Activated CD8-positive, alpha-beta memory T cell treated with anti-CD3 and anti-CD28 coated beads, Interleukin-2, amount 50 U/mL, for 24 hours (primary cell): ENCODE data around the gene ZC3H11A.
"Not testable (repeated sequence)": the region's sequence is repeated elsewhere in the genome, so short reads cannot be mapped to it uniquely, and the experiment has no call there.

Experiments used
- DNase-seq: peaks from one replicate; pipeline ENCODE4 v3.0.0-alpha.2; 2020; ENCODE audit errors: extremely low read depth

The ZC3H11A gene

DNA sequence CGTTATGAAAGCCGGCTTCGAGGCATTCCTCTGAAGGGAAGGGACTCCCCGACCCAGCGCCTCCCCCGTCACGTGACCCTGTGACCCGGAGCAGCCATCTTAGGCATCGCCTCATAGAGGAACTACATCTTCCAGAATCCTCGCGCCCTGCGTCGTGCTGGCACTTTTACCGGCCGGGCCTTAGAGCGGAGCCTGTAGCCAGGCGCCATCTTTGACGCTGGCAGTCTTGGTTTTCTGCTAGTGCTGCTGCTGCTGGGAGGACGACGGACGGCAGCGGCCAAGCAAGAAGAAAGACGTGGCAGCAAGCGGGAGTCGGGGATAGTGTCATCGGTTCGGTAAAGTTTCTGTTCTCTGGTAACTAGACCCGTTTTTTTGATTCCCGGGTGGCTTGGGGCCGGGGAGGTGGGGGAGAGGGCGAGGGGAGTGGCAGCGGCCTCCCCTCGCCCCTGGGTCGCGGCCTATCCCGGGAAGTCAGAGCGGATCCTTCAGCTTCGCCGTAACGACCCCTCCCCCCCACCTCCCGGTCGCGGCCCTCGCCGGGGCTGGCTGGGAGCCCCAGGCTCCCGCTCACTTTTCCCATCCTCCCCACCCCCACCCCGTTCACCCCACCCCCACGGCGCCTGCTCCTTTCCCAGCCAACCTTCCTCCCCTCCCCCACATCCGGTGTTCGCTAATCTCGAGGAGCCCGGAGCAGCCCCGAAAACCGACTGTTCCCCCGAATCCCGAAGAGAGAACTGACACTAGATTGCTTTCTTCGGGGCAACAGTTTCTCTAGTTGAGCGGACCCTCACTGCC, at the start of gene ZC3H11A, which contains the start of gene ZBED6:
TSS of gene ZC3H11A (plus strand) at position 183 of the 795 bp plus-strand sequence. CDS start 21,448 bp downstream, outside the sequence.
TSS of gene ZBED6 (plus strand) at position 183 of the 795 bp plus-strand sequence. CDS start 1,900 bp downstream, outside the sequence.
- peak; percentile 97 for DNase-seq

DNA sequence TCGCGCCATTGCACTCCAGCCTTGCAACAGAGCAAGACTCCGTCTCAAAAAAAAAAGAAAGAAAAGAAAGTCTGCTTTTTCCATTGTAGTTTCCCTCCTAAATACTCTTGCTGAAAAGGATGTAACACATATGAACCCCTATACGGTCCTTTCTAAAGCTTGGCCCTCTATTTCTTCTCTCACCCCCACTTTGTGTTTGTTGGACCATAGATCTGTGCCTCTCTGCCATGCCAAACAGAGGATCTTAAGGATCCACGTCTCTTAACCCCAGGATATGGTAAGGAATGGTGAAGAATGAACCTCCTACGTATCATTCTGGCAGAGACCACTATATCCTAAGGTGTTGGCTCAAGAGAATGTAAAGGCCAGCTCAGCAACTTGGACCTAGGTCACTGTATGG, 49.1 kb upstream of the ZC3H11A start:
- DNase-seq, result no peak

DNA sequence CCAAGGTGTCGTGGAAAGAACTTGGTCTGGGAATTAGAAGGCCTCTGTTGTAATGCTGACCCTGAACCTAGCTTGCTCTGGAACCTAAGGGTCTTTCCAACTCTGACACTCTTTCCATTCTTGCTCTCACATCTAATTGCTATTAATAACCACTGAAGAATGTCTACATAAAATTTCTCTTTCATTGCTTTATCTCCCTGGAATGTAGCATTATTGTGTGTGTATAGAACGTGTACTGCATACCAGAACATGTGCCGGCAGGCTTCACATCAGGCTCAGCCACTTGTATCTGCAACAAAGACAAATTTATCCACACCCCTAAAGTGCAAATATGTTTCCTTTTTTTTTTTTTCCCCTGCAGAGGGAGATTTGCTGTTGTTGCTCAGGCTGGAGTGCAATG, 44.4 kb upstream of the ZC3H11A start:
- no peak for DNase-seq

DNA sequence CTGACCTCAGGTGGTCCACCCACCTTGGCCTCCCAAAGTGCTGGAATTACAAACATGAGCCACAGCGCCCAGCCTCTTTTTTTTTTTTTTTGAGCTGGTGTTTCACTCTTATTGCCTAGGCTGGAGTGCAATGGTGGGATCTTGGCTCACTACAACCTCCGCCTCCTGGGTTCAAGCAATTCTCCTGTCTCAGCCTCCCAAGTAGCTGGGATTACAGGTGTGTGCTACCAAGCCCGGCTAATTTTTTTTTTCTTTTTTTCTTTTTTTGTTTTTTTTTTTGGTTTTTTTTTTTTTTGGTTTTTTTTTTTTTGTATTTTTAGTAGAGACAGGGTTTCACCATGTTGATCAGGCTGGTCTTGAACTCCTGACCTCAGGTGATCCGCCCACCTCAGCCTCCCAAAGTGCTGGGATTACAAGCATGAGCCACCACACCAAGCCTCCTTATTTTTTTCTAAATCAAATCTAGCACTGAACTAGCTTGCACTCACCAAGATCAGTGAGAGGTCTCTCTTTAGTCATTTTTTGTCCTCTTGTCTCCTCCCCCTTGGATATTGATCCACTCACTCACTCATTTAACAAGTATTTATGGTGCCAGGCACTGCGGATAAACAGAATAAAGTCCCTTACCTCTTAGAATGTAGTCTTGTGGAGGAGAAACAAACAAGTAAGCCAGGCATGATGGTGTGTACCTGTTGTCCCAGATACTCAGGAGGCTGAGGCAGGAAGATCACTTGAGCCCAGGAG, 43.6 kb upstream of the ZC3H11A start:
- not testable (repeated sequence) for DNase-seq

DNA sequence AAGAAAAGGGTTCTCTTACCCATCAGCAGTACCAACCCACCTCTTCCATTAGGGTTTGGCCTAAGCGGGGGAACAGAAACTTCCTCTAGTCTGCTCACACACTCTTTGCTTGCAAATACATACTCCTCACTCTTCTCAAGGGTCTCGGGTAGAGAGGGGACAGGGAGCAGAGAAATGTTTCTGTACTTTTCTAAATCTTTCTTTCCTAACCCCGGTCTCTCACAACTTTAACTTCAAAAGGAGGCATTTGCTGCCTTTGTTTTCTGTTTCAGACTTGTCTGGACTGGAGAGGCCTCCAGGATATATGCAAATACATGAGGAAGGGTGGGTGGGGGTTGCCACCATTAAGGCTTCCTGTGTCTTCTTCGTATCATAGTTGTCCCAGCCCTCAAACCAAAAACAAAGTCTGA, 41.0 kb upstream of the ZC3H11A start:
- DNase-seq, result no peak

DNA sequence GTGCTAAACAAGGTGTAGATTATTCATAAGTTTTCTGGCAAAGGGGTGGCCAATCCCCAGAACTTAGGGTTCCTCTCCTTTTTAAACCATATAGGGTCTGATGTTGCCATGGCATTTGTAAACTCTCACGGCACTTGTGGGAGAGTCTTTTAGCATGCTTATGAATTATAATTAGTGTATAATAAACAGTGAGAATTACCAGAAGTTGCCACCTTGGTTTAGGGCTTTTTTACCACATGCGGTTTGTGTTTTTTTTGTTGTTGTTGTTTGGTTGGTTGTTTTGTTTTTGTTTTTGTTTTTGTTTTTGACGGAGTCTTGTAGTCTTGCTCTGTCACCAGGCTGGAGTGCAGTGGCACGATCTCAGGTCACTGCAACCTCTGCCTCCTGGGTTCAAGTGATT, 39.4 kb upstream of the ZC3H11A start:
- DNase-seq, result no peak

DNA sequence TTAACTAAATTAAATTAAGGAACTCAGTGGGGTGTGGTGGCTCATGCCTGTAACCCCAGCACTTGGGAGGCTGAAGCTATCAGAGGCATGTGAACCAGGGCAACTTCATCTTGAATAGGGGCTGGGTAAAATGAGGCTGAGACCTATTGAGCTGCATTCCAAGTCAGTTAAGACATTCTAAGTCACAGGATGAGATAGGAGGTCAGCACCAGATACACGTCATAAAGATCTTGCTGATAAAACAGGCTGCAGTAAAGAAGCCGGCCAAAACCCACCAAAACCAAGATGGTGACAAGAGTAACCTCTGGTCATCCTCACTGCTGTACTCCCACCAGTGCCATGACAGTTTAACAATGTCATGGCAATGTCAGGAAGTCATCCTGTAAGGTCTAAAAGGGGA, 36.7 kb upstream of the ZC3H11A start:
- not testable (repeated sequence) for DNase-seq

DNA sequence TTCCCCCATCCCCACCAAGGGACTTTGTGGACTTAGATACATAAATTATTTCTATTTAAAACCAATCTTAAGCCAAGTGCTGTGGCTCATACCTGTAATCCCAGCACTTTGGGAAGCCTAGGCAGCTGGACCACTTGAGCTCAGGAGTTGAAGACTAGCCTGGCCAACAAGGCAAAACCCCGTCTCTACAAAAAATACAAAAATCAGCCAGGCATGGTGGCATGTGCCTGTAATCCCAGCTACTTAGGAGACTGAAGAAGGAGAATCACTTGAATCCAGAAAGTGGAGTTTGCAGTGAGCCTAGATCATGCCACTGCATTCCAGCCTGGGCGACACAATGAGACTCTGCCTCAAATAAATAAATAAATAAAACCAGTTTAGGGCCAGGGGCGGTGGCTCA, 34.9 kb upstream of the ZC3H11A start:
- no peak for DNase-seq

DNA sequence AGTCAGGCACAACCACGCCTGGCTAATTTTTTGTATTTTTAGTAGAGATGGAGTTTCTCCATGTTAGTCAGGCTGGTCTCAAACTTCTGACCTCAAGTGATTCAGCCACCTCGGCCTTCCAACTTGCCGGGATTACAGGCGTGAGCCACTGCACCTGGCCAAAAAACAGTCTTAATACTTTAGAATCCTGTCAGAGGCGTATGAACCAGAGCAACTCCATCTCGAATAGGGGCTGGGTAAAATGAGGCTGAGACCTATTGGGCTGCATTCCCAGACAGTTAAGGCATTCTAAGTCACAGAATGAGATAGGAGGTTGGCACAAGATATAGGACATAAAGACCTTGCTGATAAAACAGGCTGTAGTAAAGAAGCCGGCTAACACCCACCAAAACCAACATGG, 33.5 kb upstream of the ZC3H11A start:
- DNase-seq, result not testable (repeated sequence)

DNA sequence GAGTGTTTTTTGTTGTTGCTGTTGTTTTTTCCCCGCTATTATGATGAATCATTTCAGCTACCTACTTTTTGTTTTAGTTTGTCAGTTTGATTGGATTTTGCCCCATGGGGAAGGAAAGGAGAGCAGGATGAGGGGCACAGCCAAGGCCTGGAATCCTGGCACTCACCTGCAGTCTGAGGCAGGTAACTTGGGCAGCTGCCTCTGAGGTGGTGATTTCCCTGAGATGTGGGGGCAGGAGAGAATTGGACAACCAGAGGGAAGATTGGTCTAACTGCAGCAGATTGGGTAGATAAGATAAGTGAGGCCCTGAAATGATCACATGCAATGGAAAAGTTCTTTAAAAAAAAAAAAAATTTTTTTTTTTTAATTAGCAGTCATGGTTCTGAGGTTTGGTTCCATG, 31.9 kb upstream of the ZC3H11A start:
- DNase-seq, result no peak

DNA sequence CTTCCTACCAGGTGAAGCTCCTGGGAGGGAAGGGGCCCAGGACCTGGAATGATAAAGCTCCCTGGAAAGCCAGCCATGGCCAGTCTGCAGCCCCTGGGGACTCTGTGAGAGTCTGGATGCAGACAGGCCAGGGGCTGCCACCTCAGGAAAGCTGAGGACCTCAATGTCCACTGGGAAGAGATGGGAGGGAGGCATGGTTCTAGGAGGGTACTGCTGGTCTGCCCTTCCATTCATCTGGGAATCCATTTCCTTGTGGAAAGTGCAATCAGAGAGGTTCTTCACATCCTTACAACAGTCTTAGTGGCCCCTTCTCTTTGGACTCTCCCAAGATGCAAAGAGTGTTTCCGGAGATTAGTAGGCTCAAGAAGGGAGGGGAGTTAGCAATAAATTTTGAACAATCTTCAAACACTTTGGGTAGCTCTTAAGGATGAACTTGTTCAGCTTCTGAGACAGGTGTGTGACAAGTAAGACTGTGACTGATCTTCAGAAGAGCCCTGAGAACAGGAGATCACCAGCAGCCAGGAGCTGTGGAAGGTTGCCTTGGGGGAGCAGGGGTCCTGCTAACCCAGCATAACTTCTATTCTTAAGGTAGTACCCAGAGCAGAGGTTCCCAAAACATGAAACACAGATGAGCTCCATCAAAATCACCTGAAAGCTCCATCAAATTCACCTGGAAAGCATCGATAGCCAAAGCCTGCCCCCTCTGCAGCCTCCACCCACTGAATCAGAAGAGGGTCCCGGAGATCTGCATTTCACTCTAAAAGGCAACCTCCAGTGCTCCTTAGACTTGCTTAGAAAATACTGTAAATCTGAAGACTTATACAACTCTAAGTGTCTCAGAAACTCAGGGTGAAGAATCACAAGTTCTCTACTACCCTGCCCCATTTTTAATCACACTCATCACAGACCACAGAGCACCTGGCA, 31.1 kb upstream of the ZC3H11A start:
- no peak for DNase-seq

DNA sequence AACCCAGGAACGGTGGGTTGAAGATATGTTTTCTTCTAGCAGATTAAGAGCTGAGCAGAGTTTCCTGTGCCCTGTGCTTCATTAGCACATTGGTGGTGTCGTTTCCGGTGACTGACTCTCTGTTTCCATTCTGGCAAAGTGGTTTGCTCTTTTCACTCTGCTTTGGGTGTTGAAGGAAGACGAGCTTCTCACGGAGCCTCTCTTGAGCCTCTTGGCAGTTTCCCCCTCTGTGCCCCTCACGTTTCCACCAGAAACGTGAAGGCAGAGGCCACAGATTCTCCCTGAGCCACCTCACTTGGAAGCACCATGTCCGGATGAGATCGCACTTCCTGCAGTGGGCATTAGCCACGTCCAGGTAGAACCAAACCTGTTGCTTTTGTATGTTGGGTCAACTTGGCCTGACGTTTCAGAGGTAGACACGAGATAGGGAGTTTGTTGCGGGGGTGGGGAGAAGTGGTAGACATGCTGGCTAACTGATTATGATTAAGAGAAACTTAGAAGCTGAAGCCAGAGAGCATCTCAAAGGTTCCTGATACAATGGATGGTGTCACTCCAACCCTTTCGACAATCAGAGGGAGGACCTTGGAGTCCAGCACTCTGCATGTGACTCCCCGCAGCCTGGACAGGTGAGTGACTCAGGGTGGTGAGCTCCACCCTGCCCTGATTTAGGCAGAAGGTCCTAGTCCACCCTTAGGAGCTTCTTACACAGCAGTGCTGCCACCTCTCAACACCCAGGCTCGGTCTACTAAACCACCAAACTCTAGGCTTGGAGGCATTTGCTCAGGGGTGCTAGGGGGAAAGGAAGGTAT, 30.2 kb upstream of the ZC3H11A start, which contains the start of gene LAX1:
TSS of gene LAX1 (plus strand) at position 155 of the 809 bp plus-strand sequence. CDS start at position 538, 383 bp downstream.
- DNase-seq, result peak; percentile 70

DNA sequence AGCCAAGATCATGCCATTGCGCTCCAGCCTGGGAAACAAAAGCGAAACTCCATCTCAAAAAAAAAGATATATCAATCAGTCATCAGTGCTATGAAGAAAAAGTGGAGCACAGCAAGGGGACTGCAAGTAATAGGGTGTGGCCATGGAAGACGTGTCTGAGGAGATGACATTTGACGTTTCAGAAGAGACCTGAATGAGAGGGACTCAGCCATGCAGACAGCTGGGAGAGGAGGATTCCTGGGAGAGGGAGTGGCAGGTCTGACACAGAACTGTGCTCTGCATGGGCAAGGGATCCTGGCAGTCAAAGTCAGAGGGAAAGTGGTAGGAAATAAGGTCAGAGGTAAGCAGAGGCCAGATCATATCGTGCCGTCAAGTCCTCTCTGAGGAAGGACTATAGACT, 27.2 kb upstream of the ZC3H11A start:
- DNase-seq, result no peak

DNA sequence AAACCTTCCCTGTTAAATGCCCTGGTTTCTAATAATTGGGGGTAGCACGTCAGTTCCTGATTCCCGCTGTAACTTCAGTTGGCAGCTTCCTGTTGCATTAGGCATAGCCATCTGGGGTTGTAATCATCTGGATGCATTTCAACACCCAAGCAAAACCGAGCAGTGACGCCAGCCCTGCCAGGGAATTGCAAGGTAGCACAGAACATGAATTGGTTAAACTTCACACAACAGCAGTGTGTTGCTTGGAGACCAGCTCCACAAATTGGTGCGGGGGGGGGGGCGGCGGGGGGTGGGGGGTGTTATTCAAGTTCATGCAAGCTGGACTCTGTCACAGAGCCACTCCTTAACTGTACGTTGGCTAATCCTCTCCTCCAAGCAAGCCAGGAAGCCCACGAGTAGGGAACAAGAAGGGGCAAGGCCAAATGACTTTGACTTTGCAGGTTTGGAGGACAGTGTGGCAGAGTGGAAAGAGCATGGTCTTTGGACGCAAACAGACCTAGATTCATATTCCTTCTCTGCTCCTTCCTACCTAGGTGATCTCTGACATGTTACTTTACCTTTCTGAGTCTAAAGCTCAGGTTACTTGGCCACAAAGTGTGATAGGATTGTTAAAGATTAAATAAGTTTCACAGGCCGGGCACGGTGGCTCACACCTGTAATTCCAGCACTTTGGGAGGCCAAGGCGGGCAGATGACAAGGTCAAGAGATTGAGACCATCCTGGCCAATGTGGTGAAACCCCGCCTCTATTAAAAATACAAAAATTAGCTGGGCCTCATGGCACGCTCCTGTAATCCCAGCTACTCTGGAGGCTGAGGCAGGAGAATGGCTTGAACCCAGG, 25.7 kb upstream of the ZC3H11A start:
- DNase-seq, result no peak

DNA sequence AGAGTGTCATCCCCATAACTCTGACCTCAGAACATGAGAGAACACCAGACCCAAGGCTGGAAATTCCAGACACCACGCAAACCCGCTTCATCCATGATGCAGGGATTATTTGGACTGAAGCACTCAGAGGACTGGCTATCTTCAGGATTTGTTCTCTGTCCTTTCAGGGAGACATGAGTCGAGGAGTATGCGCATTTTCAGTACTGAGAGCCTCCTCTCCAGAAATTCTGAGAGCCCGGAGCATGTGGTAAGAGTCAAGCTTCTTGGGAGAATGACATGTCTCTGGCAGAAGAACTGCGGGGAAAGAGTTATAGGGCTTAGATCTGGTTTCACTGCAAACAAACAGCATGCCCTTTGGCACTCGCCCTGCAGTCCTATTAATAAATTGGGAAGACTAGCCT, 23.5 kb upstream of the ZC3H11A start:
- no peak for DNase-seq

DNA sequence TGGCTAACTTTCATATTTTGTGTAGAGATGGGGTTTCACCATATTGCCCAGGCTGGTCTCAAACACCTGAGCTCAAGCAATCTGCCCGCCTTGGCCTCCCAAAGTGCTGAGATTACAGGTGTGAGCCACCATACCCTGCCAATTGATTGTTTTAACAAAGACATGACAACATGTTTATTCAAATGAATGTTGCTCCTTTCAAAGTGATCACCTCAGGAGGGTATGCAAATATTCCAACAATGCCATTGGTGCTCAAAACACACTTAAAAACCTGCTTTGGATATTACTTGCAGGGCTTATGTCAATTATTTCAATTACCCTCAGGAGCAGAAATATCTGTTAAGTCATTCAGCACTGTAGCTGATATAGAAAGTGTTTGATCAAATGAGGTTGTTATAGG, 22.6 kb upstream of the ZC3H11A start:
- DNase-seq, result no peak

DNA sequence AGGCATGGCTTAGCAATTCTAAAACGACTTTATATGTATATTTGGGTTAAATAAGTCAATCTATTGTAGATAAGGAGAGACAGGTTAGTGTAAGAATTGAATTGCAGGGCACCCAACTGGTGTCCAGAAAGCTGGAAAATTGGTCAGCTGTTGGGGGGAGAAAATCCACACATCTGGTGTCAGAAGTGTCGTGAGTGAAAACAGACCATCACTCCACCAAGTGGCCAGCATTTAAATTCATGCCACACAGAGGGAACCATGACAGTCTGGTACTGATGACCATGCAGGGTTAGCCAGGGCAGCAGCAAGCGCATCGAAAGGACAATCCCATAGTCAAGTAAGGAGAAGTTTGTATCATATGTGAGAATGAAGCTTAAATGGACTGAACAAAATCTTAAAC, 18.8 kb upstream of the ZC3H11A start:
- no peak for DNase-seq

DNA sequence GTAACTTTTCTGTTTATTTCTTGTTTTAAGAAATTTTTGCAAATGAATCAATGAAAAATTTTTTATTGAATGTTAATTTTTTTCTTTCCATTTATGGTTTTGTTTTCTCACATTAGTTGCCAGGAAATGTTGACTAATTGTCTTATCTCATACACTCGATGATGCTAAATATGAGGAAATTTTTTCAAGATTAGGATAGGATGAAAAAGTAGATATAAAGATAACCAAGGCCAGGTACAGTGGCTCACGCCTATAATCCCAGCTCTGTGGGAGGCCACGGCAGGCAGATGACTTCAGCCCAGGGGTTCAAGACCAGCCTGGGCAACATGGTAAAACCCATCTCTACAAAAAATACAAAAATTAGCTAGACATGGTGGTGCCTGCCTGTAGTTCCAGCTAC, 17.8 kb upstream of the ZC3H11A start:
- no peak for DNase-seq

DNA sequence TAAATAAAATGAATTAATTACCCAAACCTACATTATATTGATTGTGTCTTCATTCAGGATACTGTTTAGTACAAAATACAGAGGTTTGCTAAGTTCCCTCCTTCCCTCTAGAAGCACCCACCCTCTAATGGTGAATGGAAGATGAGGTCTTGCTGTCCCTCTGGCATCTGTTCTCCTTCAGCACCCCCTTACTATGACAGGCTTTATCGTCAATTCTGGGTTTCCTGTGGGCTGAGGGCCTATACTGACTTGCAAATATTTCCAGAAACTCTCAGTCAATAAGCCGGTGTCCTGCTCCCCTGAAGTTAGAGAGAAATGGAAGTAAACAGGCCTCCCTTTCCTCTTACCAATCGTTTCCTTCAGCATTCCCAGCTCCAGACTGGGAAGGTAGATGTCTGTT, 17.3 kb upstream of the ZC3H11A start:
- no peak for DNase-seq

DNA sequence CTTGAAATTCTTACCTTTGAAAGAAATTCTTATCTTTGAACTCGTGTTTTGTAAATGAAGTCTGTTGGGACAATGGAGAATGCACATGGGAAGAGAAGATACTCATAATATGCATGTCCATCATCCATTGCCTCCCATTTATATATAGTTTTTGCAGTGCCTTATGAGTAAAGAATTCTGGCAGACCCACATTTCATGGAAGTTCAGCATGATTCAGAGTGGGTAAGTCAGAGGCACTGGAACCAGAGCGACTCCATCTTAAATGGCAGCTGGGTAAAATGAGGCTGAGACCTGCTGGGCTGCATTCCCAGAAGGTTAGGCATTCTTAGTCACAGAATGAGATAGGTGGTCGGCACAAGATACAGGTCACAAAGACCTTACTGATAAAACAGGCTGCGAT, 16.6 kb upstream of the ZC3H11A start:
- DNase-seq, result no peak
